Heart right ventricle (tissue), 16 donors: ENCODE results near the gene TFEB. TPM values are rescaled to one million over a fixed set of nuclear protein-coding genes. Genes with fewer than 3 reads are reported as not detected.

Experiments
- ATAC-seq, 8 donors: fragments of 200-7000 bp; cut with Tn5 transposase; one replicate each; pipeline ENCODE4 v1.9.1; 2020; ENCODE audit warnings: mild to moderate bottlenecking in 8 of 8, moderate library complexity in 8 of 8, moderate number of reproducible peaks in 1 of 8
- DNase-seq, 2 donors: peaks; one replicate each; pipeline ENCODE4 v3.0.0-alpha.2; 2020
- H3K27ac ChIP-seq, 10 donors: fragments of 200-600 bp; sonication (generic) in 2 of 10; one replicate each; pipeline versions ENCODE4 v1.5.0 to v1.8.0; 2020 to 2022; ENCODE audit warnings: mild to moderate bottlenecking in 3 of 10
- H3K27me3 ChIP-seq, 7 donors: fragments of 200-600 bp; one replicate each; pipeline ENCODE4 v1.8.0; 2021 to 2022; ENCODE audit warnings: mild to moderate bottlenecking in 2 of 7
- H3K36me3 ChIP-seq, 9 donors: fragments of 200-600 bp; sonication (generic) in 1 of 9; one replicate each; pipeline versions ENCODE4 v1.5.0 to v1.8.0; 2020 to 2022; ENCODE audit warnings: mild to moderate bottlenecking in 2 of 9
- H3K4me1 ChIP-seq, 9 donors: fragments of 200-600 bp; sonication (generic) in 1 of 9; one replicate each; pipeline versions ENCODE4 v1.5.0 to v1.8.0; 2020 to 2022; ENCODE audit warnings: mild to moderate bottlenecking in 4 of 9
- H3K4me3 ChIP-seq, 10 donors: fragments of 200-600 bp; sonication (generic) in 2 of 10; one replicate each; pipeline versions ENCODE4 v1.5.0 to v1.8.0; 2020 to 2022; ENCODE audit warnings: mild to moderate bottlenecking in 7 of 10, moderate library complexity in 2 of 10
- H3K9me3 ChIP-seq, 11 donors: fragments of 200-600 bp in 10 of 11; sonication (generic) in 2 of 11; one replicate each; pipeline versions ENCODE4 v1.5.0 to v1.8.0; 2013 to 2022; ENCODE audit warnings: mild to moderate bottlenecking in 2 of 11, control low read depth in 1 of 11, moderate library complexity in 1 of 11
- WGBS, 2 donors: extraction: QIAGEN DNeasy Blood & Tissue Kit; methylation state at CpG; one replicate each; pipeline ENCODE4 v1.1.7; 2013; ENCODE audit warnings: inconsistent platforms in 1 of 2; 5-methylcytosine and 5-hydroxymethylcytosine counted together
- intact Hi-C, 10 donors: fragments of 100-400 bp; cut with DNase I; formaldehyde crosslinking; loops; one replicate each; pipeline versions ENCODE4 v1.11.1 to v1.14.2; 2022
- polyA plus RNA-seq, 2 donors: library from polyadenylated mRNA; stranded (reverse); fragments of 200-250 nt; gene quantifications; one replicate each; pipeline ENCODE4 v1.2.3, GENCODE V29; 2013
- total RNA-seq, 10 donors: library from RNA; stranded (reverse); fragmentation: NEBNext Ultra II Directional in 3 of 10; extraction: Animal tissue kit (Norgen Biotek cat#: 25700) in 3 of 10; gene quantifications; one replicate each; pipeline versions ENCODE4 v1.2.1 to v1.2.4, GENCODE V29; 2021 to 2023
- TF ChIP-seq, protein P1 (sequence below), 9 donors: fragments of 200-600 bp; sonication (generic) in 2 of 9; IDR thresholded peaks; one replicate each; pipeline versions ENCODE4 v1.5.0 to v1.8.0; 2021 to 2022; ENCODE audit warnings: antibody characterized with exemption in 9 of 9, mild to moderate bottlenecking in 5 of 9, moderate library complexity in 1 of 9
- donor health status: Arrhythmogenic right ventricular cardiomyopathy.
- donor health status: ischemic (EF 13 %, LVEDD 7.1; RV severe dilation, severe dysfunction).
- donor health status: healthy with polysubstance abuse.
- donor health status: DM: no; HTN: yes; CAD: no.
- donor health status: DM: no; HTN: no; CAD: no.
- donor health status: ischemic (EF 25% LVEDD 6.9; RV normal size, moderate dysfunction).
- donor health status: ischemic (EF 25% LVEDD 5.7; RV mildly dilated, moderate dysfunction).
- donor health status: healthy.
- donor health status: DM: yes; HTN: yes; CAD: no.
- donor health status: Ischemic cardiomyopathy.
- donor health status: ischemic (EF 35%, LVEDD 5.7; RV mildly dilated, moderate dysfunction).
- donor health status: nonischemic (EF 11% LVEDD 7.7; RV severe dilation, severe dysfunction).
- donor health status: DM: yes; HTN: yes; CAD: no.
- donor health status: PGD.
- donor health status: ischemic (EF 29% LVEDD 5.4; RV normal size, mild dysfunction).
- donor health status: nonischemic (EF 23%, LVEDD 6.1; RV moderate dilation, normal function).

The TFEB gene
- total and polyA plus RNA-seq, 12 donors = 29.2 to 52.3 (median 39.6) TPM

DNA sequence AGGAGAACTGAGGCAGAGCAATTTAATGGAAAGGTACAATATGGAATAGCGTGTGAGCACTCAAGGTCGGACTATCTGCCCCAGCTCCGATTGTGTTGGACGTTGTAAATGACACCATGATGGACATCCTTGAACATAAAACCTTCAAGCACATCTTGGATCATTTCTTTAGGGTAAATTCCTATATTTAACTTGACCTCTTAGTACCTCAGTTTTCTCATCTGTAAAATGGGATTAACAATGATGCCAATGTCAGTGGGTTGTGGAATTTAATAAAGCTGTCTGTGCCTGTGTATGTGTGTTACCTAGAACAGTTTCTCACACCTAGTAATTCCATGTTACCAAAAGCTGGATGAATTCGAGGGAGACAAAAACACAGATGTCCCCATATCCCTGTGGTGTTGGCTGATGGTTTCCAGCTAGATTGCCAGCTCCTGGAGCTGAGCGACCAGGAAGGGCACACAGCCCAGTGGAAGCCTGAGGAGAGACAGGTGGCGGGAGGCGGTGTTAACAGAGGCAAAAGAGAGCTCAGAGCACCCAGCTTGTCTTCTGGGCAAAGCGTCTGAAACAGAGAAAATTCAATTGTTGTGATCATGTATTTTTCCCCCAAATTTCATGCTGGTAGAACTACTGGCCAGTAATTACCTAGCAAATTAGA lies 64.6 kb downstream of the TFEB start:
- ATAC-seq (no peak), DNase-seq (no peak)
- Histone ChIP-seq H3K36me3 (no peaks in the 10 kb centered on the region), H3K27me3 (peaks cover 0 to 14% (median 0%) of the 10 kb centered on the region in 7 donors), H3K27ac (no peak overlapping the region), H3K9me3 (peaks cover 0 to 14% (median 0%) of the 10 kb centered on the region in 11 donors), H3K4me3 (no peak overlapping the region), H3K4me1 (no peaks in the 10 kb centered on the region)
- TF ChIP-seq, protein P1, sequence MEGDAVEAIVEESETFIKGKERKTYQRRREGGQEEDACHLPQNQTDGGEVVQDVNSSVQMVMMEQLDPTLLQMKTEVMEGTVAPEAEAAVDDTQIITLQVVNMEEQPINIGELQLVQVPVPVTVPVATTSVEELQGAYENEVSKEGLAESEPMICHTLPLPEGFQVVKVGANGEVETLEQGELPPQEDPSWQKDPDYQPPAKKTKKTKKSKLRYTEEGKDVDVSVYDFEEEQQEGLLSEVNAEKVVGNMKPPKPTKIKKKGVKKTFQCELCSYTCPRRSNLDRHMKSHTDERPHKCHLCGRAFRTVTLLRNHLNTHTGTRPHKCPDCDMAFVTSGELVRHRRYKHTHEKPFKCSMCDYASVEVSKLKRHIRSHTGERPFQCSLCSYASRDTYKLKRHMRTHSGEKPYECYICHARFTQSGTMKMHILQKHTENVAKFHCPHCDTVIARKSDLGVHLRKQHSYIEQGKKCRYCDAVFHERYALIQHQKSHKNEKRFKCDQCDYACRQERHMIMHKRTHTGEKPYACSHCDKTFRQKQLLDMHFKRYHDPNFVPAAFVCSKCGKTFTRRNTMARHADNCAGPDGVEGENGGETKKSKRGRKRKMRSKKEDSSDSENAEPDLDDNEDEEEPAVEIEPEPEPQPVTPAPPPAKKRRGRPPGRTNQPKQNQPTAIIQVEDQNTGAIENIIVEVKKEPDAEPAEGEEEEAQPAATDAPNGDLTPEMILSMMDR (IDR thresholded peaks at IDR 0.05) = no peak
- WGBS, 2 donors = 82 to 86% methylated on average over 9 of the region's 9 CpGs
- intact Hi-C loops = no loop called here

DNA sequence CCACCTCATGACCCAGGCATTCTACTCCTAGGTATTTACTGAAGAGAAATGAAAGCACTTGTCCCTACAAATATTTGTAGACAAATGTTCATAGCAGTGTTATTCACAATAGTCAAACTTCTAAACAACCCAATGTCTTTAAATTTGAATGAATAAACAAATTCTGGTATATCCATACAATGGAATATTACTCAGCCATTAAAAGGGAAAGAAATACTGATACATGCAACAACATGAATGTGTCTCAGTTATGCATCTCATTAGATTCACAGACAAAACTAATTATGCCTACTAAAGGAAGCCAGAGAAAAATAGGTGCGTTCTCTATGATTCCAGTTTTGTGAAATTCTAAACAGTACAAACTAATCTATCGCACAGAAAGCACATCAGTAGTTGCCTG lies 66.4 kb downstream of the TFEB start:
- WGBS, 2 donors = 98 to 99% methylated on average over 2 of the region's 2 CpGs
- no peak overlapping the region for H3K27ac ChIP-seq
- TF ChIP-seq, protein P1 (IDR thresholded peaks at IDR 0.05) = no peak
- DNase-seq (no peak), ATAC-seq (no peak)
- no peaks in the 10 kb centered on the region for H3K4me1 ChIP-seq
- intact Hi-C loops = loop anchor here in 1 of 10 donors (5.0 kb wide), 1 partner anchor 42 kb away; no protein-coding TSS in a partner anchor
- no peak overlapping the region for H3K4me3 ChIP-seq
- peaks cover 0 to 19% (median 0%) of the 10 kb centered on the region in 7 donors for H3K27me3 ChIP-seq
- H3K36me3 ChIP-seq = no peaks in the 10 kb centered on the region
- H3K9me3 ChIP-seq = peaks cover 0 to 14% (median 0%) of the 10 kb centered on the region in 11 donors

DNA sequence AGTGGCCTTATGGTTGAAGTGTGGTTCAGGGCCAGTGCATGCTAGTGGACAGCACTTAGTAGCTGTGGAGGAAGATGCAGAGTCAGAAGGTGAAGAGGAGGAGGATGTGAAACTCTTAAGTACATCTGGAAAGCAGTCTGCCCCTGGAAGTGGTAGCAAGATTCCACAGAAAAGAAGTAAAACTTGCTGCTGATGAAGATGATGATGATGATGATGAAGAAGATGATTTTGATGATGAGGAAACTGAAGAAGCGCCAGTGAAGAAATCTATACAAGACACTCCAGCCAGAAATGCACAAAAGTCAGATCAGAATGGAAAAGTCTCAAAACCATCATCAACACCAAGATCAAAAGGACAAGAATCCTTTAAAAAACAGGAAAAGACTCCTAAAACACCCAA lies 68.2 kb downstream of the TFEB start:
- H3K36me3 ChIP-seq = no peaks in the 10 kb centered on the region
- H3K27ac ChIP-seq = no peak overlapping the region
- TF ChIP-seq, protein P1 (IDR thresholded peaks at IDR 0.05) = no peak
- intact Hi-C loops = loop anchor here in 1 of 10 donors (5.0 kb wide), 1 partner anchor 40 kb away; no protein-coding TSS in a partner anchor
- DNase-seq (no peak), ATAC-seq (no peak)
- peaks cover 0 to 19% (median 0%) of the 10 kb centered on the region in 7 donors for H3K27me3 ChIP-seq
- no peaks in the 10 kb centered on the region for H3K4me1 ChIP-seq
- H3K4me3 ChIP-seq = no peak overlapping the region
- WGBS, 2 donors = 88 to 96% methylated on average over 1 of the region's 1 CpG
- peaks cover 0 to 14% (median 0%) of the 10 kb centered on the region in 11 donors for H3K9me3 ChIP-seq

DNA sequence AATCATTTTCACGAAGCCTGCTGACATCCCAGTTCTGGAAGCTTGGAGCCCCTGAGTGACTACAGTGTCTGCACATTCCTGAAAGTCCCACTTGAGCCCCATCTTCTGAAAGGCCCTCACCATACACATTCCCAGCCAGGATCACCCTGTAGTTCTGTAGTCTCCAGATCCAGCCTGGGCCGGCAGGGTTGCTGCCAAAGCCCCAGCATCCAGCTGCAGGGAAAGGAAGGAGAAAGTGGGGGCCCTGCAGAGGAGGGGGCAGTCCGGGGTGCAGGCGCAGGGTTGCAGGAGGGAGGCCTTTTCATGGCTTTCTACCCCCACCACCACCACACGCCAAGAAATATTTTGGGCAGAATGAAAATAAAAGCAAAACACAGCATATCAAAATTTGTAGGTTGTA lies 71.1 kb downstream of the TFEB start:
- TF ChIP-seq, protein P1 (IDR thresholded peaks at IDR 0.05) = no peak
- intact Hi-C loops = no loop called here
- H3K27ac ChIP-seq = no peak overlapping the region
- no peak for DNase-seq
- no peaks in the 10 kb centered on the region for H3K4me1 ChIP-seq
- ATAC-seq = no peak
- peaks cover 0 to 21% (median 7%) of the 10 kb centered on the region in 7 donors for H3K27me3 ChIP-seq
- no peaks in the 10 kb centered on the region for H3K36me3 ChIP-seq
- 88% methylated on average over 5 of the region's 5 CpGs for WGBS, 2 donors
- H3K9me3 ChIP-seq = peaks cover 0 to 9% (median 0%) of the 10 kb centered on the region in 11 donors
- no peak overlapping the region for H3K4me3 ChIP-seq
